ENCODE results near the gene DOP1B.
"Not testable (repeated sequence)": the region's sequence is repeated elsewhere in the genome, so short reads cannot be mapped to it uniquely, and the experiment has no call there.

Gene DOP1B

DNA sequence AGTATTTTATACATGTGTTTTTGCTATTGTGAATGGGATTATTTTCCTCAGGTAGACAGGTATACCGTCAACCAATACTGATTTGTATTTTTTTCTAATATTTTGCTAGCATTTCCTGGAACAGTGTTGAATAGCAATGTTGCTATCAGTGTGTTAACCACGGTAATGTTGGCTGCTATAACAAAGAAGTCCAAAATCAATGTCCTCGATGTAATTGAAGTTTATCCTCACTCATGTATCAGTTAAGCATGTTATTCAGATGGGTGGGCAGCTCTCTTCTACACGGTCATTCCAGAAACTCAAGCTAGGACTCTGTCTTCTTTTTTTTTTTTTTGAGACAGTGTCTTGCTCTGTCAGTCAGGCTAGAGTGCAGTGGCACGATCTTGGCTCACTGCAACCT, 24.3 kb downstream of the DOP1B start:
- Mint-ChIP-seq H3K4me1 (peaks cover 35% of the 10 kb centered on the region), H3K4me3 (no peak overlapping the region), H3K27me3 (no peaks in the 10 kb centered on the region), H3K9me3 (no peaks in the 10 kb centered on the region), H3K27ac (peak overlapping the region; percentile 66), H3K36me3 (peaks cover 26% of the 10 kb centered on the region)
- ATAC-seq, result no peak

DNA sequence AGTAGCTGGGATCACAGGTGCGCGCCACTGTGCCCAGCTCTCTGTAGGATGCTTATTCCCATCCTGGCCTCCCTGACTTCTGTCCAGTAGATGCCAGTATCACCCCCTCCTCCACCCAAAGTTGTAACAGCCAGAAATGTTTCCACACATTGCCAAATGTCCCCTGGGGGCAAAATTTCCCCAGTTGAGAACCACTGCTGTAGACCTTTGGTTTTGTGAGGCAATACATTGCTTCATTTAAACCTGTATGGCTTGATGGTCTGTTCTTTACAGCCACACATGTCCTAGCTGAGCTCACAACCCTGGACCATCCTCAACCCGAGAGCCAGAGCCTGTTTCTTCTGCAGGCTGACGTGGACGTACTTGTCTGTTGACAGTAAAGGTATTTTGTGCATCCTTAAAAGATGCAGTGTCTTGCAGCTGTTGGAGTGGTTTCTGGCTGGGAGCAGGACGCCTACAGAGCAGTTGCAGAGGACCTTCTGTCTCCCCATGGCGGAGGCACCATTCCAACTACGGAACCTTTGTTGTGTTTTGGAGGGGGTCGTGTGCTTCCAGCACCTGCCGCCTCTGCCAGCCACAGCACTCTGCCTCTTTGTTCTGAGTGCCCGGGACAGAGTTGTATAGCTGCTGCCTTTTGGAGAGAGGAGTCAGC, 26.6 kb downstream of the DOP1B start:
- H3K36me3 Mint-ChIP-seq, result peaks cover 24% of the 10 kb centered on the region
- H3K9me3 Mint-ChIP-seq, result no peaks in the 10 kb centered on the region
- ATAC-seq, result no peak
- H3K4me3 Mint-ChIP-seq, result no peak overlapping the region
- H3K4me1 Mint-ChIP-seq, result peaks cover 33% of the 10 kb centered on the region
- H3K27ac Mint-ChIP-seq, result peak overlapping the region; percentile 46
- no peaks in the 10 kb centered on the region for H3K27me3 Mint-ChIP-seq

DNA sequence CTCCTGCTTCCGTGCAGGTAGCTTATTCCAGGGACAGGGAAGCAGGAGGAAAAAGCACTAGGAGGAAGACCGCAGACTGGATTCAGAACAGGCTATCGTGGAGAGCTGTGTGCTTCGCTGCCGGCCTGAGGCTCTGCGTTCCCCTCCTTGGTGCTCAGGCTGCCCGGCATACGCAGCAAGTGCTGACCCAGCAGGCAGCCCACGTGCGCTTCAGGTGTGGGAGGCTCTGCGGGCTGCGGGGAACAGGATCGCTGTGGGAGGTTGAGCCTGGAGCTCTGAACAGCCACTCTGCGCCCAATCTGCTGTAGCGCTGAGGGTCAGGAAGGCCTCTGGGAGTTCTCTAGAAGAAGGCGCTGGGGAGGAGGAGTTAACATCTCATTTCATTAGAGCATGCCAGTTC, 27.9 kb downstream of the DOP1B start:
- Mint-ChIP-seq H3K4me1 (peaks cover 35% of the 10 kb centered on the region), H3K27me3 (no peaks in the 10 kb centered on the region), H3K36me3 (peaks cover 17% of the 10 kb centered on the region), H3K27ac (no peak overlapping the region), H3K9me3 (no peaks in the 10 kb centered on the region), H3K4me3 (no peak overlapping the region)
- no peak for ATAC-seq

DNA sequence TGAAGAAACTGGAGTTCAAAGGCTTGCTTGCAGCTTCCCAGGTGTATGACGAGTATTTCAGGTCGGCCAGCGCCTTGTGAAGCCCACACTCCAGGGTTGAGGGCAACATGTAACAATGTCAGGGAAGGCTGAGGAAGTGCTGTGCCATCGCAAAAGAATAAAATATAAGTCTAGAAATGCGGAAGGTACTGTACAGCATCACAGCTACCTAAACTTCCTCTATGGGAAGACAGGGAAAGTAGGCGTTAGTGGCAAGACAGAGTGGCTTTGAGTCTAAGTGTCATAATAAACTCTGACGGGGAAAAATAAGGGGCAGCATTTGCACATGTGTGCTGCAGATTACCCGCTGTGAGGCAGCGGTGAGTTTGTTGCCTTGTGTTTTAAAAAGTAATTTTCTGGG, 28.9 kb downstream of the DOP1B start:
- H3K4me3 Mint-ChIP-seq, result no peak overlapping the region
- no peaks in the 10 kb centered on the region for H3K9me3 Mint-ChIP-seq
- H3K36me3 Mint-ChIP-seq, result peaks cover 17% of the 10 kb centered on the region
- ATAC-seq, result no peak
- H3K4me1 Mint-ChIP-seq, result peaks cover 35% of the 10 kb centered on the region
- H3K27me3 Mint-ChIP-seq, result no peaks in the 10 kb centered on the region
- no peak overlapping the region for H3K27ac Mint-ChIP-seq

DNA sequence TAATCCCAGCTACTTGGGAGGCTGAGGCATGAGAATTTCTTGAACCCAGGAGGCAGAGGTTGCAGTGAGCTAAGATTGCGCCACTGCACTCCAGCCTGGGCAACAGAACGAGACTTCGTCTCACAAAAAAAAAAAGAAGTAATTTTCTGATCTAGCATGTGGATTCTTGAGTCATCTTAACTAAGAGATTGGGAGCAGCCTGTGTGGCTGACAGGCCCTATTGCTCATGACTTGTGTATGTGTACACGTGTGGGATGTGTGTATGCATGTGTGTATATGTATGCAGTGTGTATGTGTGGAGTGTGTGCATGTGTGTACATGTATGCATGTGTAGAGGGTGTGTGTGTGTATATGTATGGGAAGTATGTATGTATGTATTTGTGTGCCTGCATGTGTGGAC, 29.5 kb downstream of the DOP1B start:
- H3K4me1 Mint-ChIP-seq, result peaks cover 33% of the 10 kb centered on the region
- ATAC-seq, result no peak
- H3K4me3 Mint-ChIP-seq, result no peak overlapping the region
- H3K9me3 Mint-ChIP-seq, result no peaks in the 10 kb centered on the region
- H3K27me3 Mint-ChIP-seq, result no peaks in the 10 kb centered on the region
- H3K27ac Mint-ChIP-seq, result no peak overlapping the region
- peaks cover 23% of the 10 kb centered on the region for H3K36me3 Mint-ChIP-seq

DNA sequence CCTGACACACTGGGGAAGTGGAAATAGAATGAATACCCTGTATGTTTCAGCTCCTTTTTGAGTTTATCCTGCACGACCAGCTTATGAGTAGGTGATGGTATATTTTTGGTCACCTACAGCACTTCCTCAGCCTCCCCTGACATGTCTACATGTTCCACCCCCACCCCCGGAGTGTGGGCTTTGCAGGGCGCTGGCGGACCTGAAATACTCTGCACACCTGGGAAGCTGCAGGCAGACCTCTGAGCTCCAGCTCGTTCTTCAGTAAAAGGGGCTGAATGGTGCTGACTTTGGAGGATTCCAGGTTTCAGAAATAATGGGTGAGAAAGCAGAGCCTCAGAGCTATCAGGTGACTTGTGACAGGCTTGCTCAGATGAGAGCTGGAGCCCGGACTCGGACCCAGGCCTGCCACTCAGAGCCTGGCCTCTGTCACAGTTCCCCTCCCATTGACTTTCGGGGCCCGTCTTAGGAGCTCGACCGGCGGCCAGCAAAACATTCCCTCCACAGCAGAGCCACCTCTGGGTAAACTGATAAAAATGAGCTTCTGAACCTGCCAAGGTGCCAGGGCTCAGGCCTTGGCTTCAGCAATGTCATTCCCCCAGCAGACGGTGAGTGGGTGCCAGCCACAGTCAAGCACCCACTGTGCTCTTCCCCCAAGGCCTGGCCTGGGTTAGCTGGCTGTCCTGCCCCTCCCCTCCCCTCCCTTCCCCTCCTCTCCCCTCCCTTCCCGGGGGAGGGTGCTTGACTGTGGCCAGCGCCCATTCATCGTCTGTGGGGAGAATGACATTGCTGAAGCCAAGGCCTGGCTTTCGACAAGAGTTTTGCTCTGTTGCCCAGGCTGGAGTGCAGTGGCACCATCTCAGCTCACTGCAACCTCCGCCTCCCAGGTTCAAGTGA, 30.1 kb downstream of the DOP1B start:
- no peak overlapping the region for H3K4me3 Mint-ChIP-seq
- peaks cover 19% of the 10 kb centered on the region for H3K36me3 Mint-ChIP-seq
- H3K27me3 Mint-ChIP-seq, result no peaks in the 10 kb centered on the region
- no peak for ATAC-seq
- H3K4me1 Mint-ChIP-seq, result peaks cover 26% of the 10 kb centered on the region
- H3K27ac Mint-ChIP-seq, result no peak overlapping the region
- H3K9me3 Mint-ChIP-seq, result no peaks in the 10 kb centered on the region

DNA sequence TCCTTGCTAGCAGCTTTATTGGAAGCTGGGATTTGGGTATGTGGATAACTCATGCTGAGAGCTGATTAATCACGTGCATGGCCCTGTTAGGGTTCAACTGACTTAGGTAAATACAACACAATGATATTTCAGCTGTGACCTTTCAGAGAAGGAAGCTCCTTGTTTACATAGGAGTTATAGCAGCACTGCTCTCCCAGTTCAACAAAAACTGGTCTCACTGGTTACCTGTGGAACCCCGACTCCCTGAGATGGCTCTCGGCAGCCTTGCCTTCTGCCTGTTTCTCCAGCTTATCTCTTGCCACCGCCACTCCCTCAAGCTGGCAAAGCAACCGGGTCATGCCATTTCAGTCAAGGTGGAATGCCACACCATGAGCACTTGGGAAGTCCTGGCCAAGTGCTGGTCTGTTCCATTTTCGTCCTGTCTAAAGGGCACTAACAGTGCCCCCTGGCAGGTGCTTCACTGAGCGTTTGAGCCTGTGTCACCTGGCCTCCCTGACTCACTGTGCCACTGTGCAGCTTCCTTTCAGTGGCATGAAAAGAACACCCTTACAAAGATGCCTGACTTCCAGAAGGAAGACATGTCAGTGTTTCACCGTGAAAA, 31.6 kb downstream of the DOP1B start:
- H3K27me3 Mint-ChIP-seq, result no peaks in the 10 kb centered on the region
- peak overlapping the region; percentile 35 for H3K27ac Mint-ChIP-seq
- ATAC-seq, result no peak
- no peak overlapping the region for H3K4me3 Mint-ChIP-seq
- peaks cover 18% of the 10 kb centered on the region for H3K4me1 Mint-ChIP-seq
- H3K9me3 Mint-ChIP-seq, result no peaks in the 10 kb centered on the region
- peaks cover 18% of the 10 kb centered on the region for H3K36me3 Mint-ChIP-seq

DNA sequence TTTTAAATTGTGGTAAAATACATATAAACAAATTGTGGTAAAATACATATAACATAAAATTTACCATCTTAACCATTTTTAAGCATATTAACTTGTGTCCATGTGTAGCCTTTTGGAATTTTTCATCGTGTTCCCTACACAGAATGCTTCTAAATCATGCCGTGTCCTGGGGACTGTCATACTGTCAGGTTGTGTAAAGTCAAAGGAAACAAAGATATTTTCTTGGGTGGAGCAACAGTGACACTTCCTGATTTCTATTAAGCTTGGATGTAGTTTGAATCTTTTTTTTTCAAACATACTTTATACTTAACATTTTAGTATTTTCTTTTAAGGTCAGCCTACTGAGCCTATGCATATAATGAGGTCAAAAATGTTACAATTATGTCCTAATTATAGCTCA, 32.3 kb downstream of the DOP1B start:
- Mint-ChIP-seq H3K9me3 (no peaks in the 10 kb centered on the region), H3K4me3 (no peak overlapping the region), H3K27ac (no peak overlapping the region), H3K4me1 (peaks cover 13% of the 10 kb centered on the region), H3K36me3 (peaks cover 18% of the 10 kb centered on the region), H3K27me3 (no peaks in the 10 kb centered on the region)
- ATAC-seq, result no peak

DNA sequence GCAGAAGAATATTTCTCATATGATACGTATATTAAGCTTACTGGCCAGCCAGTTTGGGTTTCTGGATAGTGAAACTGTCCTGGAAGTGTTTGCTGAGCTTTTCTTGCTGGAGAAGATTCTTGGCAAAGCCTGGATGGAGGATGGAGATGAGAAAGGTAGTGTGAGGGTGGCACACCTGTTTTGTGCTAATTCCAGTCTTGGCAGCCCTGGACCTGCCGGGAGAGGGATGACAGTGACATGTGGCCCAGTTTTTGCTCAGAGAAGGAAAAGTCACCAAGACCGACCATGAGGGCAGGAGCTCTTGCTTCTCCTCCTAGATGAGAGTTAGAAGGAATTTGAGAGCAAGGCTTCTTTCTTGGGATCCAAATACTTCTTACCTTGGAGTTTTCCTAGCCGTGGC, 34.1 kb downstream of the DOP1B start:
- Mint-ChIP-seq H3K27ac (no peak overlapping the region), H3K36me3 (peaks cover 14% of the 10 kb centered on the region), H3K4me1 (peaks cover 13% of the 10 kb centered on the region), H3K9me3 (no peaks in the 10 kb centered on the region), H3K4me3 (no peak overlapping the region), H3K27me3 (no peaks in the 10 kb centered on the region)
- no peak for ATAC-seq

DNA sequence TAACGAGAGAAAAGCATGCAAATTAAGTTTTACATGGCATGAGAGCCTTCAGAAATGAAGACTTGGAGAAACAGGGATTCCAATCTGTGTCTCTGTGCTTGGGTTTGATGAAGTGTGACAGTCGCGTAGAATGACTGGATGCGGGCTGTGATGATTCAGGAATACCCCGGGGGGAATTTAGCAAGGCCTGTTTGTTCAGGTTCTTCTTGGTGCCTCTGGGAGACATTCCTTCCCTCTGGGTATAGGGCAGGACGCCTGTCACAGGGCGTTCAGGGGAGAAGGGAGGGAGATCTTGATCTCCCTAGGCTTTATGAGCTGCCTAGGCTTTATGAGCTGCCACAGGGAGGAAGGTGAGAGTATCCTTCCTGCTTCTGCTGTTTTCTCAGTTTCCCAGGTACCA, 36.6 kb downstream of the DOP1B start:
- Mint-ChIP-seq H3K27me3 (no peaks in the 10 kb centered on the region), H3K36me3 (peaks cover 22% of the 10 kb centered on the region), H3K4me1 (peaks cover 10% of the 10 kb centered on the region), H3K27ac (no peak overlapping the region), H3K9me3 (no peaks in the 10 kb centered on the region), H3K4me3 (no peak overlapping the region)
- no peak for ATAC-seq

DNA sequence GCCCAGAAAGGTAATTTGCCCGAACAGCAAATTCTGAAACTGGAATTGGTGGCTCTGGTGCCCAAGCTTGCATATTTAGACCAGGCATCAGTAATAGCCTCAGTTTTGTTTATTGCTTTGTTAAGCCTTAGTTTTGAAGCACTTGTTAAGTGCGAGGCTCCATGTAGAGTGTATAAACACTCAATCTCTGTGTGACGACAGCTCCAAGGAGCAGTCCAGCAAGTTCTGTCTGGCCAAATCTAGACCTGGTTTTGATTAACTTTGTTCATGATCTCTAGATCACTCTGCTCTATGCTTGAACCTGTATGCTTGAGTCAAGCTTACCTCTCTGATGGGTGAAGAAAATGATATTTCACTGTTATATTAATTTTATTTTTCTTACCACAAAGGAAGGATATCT, 37.4 kb downstream of the DOP1B start:
- Mint-ChIP-seq H3K4me3 (no peak overlapping the region), H3K4me1 (peaks cover 7% of the 10 kb centered on the region), H3K27ac (peak overlapping the region; percentile 51), H3K36me3 (peaks cover 27% of the 10 kb centered on the region), H3K9me3 (no peaks in the 10 kb centered on the region), H3K27me3 (no peaks in the 10 kb centered on the region)
- ATAC-seq, result no peak

DNA sequence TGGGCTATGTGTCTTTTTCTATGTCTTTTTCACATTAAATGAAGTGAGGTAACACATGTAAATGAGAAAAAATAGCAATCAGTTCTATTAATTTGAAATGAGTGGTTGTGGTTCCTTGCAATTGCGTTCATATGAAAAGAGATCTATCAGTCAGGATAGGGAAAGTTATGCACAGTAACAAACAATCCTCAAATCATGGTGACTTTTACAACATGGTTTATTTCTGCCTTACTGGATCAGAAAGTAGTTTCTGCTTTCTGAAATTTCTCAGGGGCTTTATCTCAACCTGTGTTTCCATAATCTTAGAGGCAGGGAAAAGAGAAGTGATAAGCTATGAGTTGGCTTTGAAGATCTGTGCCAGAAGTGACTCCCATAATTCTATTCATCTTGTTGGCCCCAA, 39.0 kb downstream of the DOP1B start:
- Mint-ChIP-seq H3K4me1 (peaks cover 7% of the 10 kb centered on the region), H3K4me3 (no peak overlapping the region), H3K27ac (peak overlapping the region; percentile 9), H3K9me3 (no peaks in the 10 kb centered on the region), H3K27me3 (no peaks in the 10 kb centered on the region), H3K36me3 (peaks cover 41% of the 10 kb centered on the region)
- no peak for ATAC-seq

DNA sequence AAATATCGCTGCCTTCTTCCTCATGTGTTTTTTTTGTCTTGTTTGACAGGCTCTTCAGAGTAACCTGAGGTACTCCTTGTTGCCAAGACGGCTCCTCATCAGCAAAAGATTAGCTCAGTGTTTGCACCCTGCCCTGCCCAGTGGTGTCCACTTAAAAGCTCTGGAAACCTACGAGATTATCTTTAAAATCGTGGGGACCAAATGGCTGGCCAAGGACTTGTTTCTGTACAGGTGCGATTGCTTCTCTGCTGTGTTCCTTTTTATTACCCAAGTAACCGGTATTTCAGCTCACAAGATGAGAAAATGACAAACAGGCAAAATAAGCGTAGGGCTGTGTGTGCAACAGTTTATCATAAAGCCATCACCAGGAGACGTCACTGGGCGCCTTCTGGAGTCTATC, 42.4 kb downstream of the DOP1B start:
- no peak for ATAC-seq
- Mint-ChIP-seq H3K36me3 (peaks cover 58% of the 10 kb centered on the region), H3K9me3 (no peaks in the 10 kb centered on the region), H3K4me1 (peaks cover 13% of the 10 kb centered on the region), H3K27me3 (no peaks in the 10 kb centered on the region), H3K27ac (no peak overlapping the region), H3K4me3 (no peak overlapping the region)

DNA sequence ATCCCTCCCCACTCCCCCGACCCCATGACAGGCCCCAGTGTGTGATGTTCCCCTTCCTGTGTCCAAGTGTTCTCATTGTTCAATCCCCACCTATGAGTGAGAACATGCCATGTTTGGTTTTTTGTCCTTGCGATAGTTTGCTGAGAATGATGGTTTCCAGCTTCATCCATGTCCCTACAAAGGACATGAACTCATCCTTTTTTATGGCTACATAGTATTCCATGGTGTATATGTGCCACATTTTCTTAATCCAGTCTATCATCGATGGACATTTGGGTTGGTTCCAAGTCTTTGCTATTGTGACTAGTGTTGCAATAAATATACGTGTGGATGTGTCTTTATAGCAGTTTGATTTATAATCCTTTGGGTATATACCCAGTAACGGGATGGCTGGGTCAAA, 43.0 kb downstream of the DOP1B start:
- H3K4me1 Mint-ChIP-seq, result peaks cover 14% of the 10 kb centered on the region
- not testable (repeated sequence) for ATAC-seq, H3K27me3 Mint-ChIP-seq, H3K27ac Mint-ChIP-seq, H3K4me3 Mint-ChIP-seq, H3K9me3 Mint-ChIP-seq
- peaks cover 58% of the 10 kb centered on the region for H3K36me3 Mint-ChIP-seq

DNA sequence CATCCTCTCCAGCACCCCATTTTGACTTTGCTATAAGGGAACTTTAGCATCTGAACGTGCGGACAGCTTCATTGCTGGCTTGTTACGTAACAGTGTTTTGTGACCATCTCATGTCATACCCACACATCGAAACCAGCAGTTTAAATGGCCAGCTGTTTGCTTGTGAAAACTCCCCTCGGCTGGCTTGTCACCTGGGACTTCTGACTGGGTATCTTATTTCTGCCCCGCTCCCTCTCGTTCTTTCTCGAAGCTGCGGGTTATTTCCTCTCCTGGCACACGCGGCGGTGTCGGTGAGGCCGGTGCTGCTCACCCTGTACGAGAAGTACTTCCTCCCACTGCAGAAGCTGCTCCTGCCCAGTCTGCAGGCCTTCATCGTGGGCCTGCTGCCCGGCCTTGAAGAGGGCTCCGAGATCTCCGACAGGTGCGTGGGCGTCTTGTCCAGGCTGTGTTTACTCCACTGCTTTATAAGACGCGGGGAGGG, 43.5 kb downstream of the DOP1B start:
- no peak for ATAC-seq
- no peak overlapping the region for H3K27ac Mint-ChIP-seq
- no peaks in the 10 kb centered on the region for H3K9me3 Mint-ChIP-seq
- H3K36me3 Mint-ChIP-seq, result peaks cover 63% of the 10 kb centered on the region
- peaks cover 14% of the 10 kb centered on the region for H3K4me1 Mint-ChIP-seq
- H3K4me3 Mint-ChIP-seq, result no peak overlapping the region
- no peaks in the 10 kb centered on the region for H3K27me3 Mint-ChIP-seq
